GM13976 (cell line): Measurements from ENCODE around the gene DCUN1D2.
"Not testable (repeated sequence)": the region's sequence is repeated elsewhere in the genome, so short reads cannot be mapped to it uniquely, and the experiment has no call there.

ENCODE experiments used
- DNase-seq: peaks from one replicate; pipeline ENCODE4 v3.0.0; 2012; ENCODE audit warnings: low spot score
- in situ Hi-C: fragments of 300-500 bp; cut with MboI; formaldehyde crosslinking; loops from one replicate; pipeline ENCODE4 v1.12.0; 2022; ENCODE audit warnings: low sequenced_read_pairs, mixed read lengths, inconsistent platforms; ENCODE audit not compliant: unreplicated experiment
- TF ChIP-seq, protein P1 (sequence below): IDR thresholded peaks from 2 replicates; pipeline ENCODE4 v1.5.1; 2012; ENCODE audit warnings: borderline replicate concordance, mild to moderate bottlenecking; ENCODE audit not compliant: insufficient read depth; ENCODE audit errors: extremely low read depth, missing control alignments, control extremely low read depth

DCUN1D2 gene

DNA sequence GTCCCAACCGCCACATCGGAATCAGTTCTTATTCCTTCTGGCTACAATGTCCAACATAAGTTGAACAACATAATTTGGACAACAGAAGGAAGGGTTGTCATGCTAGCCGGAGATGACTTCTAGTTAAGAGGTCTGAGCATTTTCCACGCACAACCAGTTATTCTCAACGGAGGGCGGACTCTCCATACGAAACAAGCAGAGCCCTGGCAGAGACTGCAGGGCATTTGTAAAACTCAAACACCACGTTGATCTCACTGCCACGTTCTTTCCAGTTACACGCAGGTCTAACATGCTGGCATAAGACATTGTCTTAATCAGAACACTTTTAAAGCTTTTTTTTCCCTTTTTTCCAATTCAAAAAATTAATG, 38.3 kb upstream of the DCUN1D2 start:
- in situ Hi-C loops: no loop called here
- DNase-seq: no peak

DNA sequence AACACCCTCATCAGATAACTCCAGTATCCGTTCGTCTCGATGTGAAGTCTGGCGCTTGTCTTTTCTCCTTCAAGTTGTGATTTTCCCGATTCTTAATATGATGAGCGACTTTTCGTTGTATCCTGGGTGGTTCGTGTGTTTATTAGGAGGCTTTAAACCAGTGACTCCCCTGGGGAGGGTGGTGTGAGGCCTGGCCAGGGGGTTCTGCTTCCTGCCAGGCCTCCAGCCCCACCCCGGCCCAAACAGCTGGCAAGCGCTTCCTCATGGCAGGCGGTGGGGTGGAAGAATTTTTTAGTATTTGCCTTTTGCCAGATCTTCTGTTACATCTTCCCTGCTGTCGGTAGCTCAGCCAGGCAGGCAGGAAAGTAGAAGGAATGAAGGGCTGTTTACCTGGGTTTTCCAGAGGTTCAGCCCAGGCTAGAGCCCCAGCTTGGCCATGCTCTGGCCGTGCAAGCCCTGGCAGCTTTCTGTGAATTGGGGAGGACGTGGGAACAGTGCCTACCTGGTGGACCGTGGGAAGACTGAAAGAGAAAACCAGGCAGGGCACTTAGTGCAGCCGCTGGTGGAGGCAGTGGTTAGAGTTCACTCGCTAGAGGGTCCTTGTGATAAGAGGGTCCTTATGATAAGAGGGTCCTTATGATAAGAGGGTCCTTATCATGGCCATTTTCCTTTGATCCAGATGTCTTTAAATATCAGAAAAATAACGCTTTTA, 37.7 kb upstream of the DCUN1D2 start:
- in situ Hi-C loops: no loop called here
- TF ChIP-seq, protein P1, sequence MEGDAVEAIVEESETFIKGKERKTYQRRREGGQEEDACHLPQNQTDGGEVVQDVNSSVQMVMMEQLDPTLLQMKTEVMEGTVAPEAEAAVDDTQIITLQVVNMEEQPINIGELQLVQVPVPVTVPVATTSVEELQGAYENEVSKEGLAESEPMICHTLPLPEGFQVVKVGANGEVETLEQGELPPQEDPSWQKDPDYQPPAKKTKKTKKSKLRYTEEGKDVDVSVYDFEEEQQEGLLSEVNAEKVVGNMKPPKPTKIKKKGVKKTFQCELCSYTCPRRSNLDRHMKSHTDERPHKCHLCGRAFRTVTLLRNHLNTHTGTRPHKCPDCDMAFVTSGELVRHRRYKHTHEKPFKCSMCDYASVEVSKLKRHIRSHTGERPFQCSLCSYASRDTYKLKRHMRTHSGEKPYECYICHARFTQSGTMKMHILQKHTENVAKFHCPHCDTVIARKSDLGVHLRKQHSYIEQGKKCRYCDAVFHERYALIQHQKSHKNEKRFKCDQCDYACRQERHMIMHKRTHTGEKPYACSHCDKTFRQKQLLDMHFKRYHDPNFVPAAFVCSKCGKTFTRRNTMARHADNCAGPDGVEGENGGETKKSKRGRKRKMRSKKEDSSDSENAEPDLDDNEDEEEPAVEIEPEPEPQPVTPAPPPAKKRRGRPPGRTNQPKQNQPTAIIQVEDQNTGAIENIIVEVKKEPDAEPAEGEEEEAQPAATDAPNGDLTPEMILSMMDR: no peak
- no peak for DNase-seq

More for the DNA sequence above, 38.3 kb upstream of the DCUN1D2 start:
- TF ChIP-seq, protein P1: no peak

DNA sequence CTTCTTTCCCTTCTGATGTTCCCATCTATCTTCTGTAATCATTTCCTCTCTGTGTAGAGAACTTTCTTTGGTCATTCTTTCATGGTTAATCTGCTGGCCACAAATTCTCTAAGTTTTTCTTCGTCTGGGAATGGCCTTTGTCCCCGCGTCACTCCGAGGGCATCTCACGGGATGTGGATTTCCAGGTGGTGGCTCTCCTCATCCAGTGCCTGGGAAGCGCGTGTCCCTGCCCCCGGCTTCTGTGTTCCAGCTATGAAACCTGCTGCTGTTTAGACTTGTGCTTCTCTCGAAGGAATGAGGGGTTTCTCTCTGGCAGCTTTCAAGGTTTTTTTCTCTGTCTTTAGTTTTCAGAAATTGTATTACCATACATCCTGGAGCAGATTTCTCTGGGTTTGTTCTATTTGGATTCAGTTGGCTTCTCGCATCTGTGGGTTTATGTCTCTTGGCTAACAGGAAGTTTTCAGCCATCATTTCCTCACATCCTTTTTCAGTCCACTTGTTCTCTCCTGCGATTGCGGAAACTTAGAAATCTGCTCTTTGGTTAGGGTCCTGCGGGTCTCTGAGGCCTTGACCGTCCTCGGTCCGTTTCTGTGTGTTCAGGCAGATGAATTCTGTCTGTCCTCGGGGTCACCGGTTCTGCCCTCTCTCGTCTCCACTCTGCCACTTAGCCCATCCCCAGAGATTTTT, 36.9 kb upstream of the DCUN1D2 start:
- no peak for DNase-seq
- in situ Hi-C loops: no loop called here
- TF ChIP-seq, protein P1: no peak

DNA sequence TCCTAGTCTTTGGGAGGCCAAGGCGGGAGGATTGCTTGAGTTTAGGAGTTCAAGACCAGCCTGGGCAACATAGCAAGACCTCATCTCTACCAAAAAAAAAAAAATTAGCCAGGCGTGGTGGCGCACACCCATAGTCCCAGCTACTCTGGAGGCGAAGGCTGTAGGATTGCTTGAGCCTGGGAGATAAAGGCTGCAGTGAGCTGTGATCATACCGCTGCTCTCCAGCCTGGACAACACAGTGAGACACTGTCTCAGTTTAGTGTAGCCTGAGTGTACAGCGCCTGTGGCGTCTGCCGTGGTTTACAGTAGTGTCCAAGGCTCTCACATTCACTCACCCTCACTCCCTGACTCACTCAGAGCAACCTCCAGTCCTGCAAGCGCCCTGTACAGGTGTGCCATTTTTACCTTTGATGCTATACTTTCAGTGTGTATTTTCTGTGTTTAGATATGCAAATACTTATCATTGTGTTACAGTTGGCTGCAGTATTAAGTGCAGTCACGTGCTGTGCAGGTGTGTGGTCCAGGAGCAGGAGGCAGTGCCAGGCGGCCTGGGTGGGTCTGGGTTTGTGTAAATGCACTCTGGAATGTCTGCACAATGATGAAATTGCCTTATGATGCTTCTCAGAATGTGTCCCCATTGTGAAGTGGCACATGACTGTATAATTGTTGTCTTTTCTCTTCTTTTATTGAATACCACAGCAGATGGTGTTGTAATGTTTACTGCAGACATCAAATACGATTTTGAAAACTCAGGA, 36.1 kb upstream of the DCUN1D2 start:
- no peak for DNase-seq
- TF ChIP-seq, protein P1: no peak
- in situ Hi-C loops: no loop called here

DNA sequence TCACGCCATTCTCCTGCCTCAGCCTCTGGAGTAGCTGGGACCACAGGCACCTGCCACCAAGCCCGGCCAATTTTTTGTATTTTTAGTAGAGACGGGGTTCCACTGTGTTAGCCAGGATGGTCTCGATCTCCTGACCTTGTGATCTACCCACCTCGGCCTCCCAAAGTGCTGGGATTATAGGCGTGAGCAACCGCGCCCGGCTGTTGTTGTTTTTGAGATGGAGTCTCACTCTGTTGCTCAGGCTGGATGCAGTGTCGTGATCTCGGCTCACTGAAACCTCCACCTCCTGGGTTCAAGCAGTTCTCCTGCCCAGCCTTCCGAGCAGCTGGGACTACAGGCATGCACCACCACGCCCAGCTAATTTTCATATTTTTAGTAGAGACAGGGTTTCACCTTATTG, 31.9 kb upstream of the DCUN1D2 start:
- DNase-seq, in situ Hi-C loops: not testable (repeated sequence)

DNA sequence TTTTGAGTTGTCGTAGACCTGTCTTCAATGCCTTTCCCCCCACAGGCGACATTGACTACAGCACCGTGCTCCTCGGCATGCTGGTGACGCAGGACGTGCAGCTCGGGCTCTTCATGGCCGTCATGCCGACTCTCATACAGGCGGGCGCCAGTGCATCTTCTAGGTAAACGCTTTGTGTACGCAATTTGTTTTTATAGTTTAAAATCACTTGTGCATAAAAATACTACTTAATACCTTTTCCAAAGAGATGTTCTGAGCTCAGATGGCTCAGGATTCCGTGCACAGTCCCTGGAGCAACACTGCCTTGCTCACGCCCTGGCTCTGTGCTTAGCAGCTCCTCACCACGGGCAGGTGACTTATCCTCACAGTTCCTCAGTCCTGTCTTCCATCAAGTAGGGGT, 30.1 kb upstream of the DCUN1D2 start:
- no peak for DNase-seq
- in situ Hi-C loops: no loop called here
- TF ChIP-seq, protein P1: no peak

DNA sequence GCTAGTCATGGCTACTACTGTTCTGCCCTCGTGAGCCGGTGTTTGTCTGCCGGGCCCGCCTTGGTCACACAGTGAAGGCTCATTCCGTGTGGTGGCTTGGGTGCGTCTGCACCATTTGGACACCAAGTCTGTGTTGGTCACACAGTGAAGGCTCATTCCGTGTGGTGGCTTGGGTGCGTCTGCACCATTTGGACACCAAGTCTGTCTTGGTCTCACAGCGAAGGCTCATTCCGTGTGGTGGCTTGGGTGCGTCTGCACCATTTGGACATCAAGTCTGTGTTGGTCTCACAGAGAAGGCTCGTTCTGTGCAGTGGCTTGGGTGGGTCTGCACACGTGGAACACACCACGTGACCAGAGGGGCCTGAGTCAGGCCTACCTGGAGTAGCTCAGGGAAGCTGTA, 29.0 kb upstream of the DCUN1D2 start:
- in situ Hi-C loops: no loop called here

More for the DNA sequence above, 29.0 kb upstream of the DCUN1D2 start:
- TF ChIP-seq, protein P1: no peak
- no peak for DNase-seq
